ENCODE data around the gene PLCL1. TPM values are rescaled to one million over a fixed set of nuclear protein-coding genes. Genes with fewer than 3 reads are reported as not detected.
A peak's percentile ranks its signal among the peaks of the same experiment; 100 is the strongest.

Gene PLCL1
- total RNA-seq, 1 donor from 2014 or later = 14.3 TPM

DNA sequence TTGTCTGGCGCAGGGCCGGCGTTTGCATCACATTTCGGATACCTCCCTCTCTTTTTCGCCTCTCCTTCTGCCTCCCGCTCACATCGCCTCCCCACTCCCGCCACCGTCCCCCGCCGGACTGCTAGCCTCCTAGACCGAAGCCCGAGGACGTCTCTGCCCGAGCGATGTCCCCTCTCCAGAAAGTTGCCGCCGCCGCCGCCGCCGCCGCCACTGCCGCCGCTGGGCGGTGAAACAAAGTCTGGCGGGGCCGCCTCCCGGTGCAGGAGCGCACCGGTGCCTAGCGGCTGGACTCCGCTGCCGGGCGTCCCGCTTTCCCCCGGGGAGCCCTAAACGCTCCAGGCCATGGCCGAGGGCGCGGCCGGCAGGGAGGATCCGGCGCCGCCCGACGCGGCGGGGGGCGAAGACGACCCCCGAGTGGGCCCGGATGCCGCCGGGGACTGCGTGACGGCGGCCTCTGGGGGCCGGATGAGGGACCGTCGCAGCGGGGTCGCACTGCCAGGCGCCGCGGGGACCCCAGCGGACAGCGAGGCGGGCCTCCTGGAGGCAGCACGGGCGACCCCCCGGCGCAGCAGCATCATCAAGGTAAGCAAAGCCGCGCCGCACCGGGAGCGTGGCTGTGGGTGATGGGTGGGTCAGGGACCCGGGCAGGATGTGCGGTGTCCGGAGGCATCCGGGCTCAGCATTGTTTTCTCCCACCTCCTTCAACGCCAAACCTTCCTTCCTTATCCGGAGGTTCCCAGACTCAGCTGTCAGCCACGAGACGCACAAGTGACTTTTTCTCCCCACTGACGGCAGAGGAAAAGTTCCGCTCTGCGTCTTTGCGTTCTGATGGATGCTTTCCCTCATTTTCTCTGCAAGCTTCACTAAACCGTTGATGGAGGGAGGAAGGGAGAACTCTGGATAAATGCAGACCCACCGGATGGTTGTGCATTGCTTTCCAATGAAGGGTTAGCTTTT is 643 bp downstream of the PLCL1 start:
- Histone ChIP-seq H3K36me3 (no peaks in the 10 kb centered on the region), H3K27ac (peak overlapping the region; percentile 87 to 96), H3K9me3 (no peaks in the 10 kb centered on the region), H3K4me3 (peak overlapping the region; percentile 70 to 99), H3K4me1 (peaks cover 3 to 10% of the 10 kb centered on the region in 2 donors), H3K27me3 (no peaks in the 10 kb centered on the region)
- intact Hi-C loops (cut with DNase I) = loop anchor here (1.0 to 5.0 kb wide), 5 partner anchors 77 to 272 kb away; partner anchors contain the start of gene MARS2
- TF ChIP-seq, protein P1, sequence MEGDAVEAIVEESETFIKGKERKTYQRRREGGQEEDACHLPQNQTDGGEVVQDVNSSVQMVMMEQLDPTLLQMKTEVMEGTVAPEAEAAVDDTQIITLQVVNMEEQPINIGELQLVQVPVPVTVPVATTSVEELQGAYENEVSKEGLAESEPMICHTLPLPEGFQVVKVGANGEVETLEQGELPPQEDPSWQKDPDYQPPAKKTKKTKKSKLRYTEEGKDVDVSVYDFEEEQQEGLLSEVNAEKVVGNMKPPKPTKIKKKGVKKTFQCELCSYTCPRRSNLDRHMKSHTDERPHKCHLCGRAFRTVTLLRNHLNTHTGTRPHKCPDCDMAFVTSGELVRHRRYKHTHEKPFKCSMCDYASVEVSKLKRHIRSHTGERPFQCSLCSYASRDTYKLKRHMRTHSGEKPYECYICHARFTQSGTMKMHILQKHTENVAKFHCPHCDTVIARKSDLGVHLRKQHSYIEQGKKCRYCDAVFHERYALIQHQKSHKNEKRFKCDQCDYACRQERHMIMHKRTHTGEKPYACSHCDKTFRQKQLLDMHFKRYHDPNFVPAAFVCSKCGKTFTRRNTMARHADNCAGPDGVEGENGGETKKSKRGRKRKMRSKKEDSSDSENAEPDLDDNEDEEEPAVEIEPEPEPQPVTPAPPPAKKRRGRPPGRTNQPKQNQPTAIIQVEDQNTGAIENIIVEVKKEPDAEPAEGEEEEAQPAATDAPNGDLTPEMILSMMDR (IDR thresholded peaks at IDR 0.05) = peak in 1 of 3 experiments; percentile 7
- peak in 1 of 2 donors; percentile 71 for DNase-seq (ENCODE audit: low spot score in 2 of 2)

DNA sequence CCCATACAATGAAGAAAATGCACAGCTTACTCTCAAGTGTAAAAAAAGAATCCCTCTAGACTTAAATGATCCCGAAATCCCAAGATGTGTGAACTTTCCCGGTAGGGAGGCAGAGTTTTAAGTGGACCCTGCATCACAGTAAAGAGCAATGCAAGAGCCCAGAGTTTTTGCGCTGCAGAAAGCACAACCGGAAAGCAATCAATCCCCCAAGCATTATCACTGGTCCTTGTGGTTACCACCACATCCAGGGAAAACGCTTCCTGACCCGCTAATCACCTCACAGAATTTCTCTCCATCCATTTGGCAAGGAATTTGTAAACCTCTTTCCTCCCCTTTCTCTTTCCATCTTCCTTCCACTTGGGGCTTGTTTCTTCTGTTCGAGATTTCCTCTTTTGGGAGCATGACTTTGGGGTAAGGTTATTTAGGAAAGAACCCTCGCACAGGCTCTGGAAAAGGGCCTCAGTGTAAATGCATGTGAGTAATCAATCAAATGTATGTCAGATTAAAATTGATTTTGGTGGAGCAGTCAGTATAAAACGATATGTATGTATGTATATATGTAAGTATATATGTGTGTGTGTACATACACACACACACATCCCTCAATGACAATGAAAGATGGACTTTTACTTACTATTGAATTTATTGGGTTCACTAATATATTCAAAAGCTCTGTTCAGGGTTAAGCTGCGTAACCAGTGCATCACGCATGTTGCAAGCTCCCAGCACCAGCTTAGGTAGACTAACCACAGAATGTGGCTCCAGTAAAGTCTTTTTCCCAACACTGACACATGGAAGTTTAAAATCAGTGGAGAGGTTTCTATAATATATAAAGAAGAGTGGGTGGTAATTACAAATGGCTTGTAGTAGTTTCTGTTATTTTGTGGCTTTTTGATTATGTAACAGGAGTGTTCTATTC is 1.6 kb downstream of the PLCL1 start:
- Histone ChIP-seq H3K9me3 (no peaks in the 10 kb centered on the region), H3K4me3 (peak overlapping the region; percentile 70 to 99), H3K36me3 (no peaks in the 10 kb centered on the region), H3K4me1 (peaks cover 3 to 10% of the 10 kb centered on the region in 2 donors), H3K27me3 (no peaks in the 10 kb centered on the region), H3K27ac (peak overlapping the region; percentile 87 to 96)
- intact Hi-C loops (cut with DNase I) = loop anchor here (2.0 kb wide), 1 partner anchor 271 kb away; no protein-coding TSS in a partner anchor
- TF ChIP-seq, protein P1 (IDR thresholded peaks at IDR 0.05) = no peak
- no peak for DNase-seq (ENCODE audit: low spot score in 2 of 2)

DNA sequence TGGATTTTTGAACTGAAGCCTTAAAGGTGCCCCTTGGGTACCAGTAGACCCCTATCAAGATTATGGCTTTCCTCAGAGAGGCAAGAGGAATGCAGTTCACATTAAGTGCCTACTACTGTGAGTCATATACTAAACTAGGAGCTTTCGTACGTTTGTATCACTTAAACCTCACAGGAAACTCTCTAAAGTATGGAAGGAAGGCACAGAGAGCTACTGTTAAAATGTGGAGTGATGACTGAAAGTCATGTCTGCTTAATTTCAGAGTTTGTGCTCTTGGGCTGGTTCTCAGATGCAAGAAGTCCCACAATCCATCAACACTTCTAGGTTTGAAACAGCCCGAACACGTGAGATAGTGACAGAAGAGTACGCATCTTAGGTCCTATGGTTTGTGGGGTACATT is 4.7 kb downstream of the PLCL1 start:
- intact Hi-C loops (cut with DNase I) = no loop called here
- Histone ChIP-seq H3K27ac (peak overlapping the region; percentile 5 to 59), H3K4me3 (no peak overlapping the region)

DNA sequence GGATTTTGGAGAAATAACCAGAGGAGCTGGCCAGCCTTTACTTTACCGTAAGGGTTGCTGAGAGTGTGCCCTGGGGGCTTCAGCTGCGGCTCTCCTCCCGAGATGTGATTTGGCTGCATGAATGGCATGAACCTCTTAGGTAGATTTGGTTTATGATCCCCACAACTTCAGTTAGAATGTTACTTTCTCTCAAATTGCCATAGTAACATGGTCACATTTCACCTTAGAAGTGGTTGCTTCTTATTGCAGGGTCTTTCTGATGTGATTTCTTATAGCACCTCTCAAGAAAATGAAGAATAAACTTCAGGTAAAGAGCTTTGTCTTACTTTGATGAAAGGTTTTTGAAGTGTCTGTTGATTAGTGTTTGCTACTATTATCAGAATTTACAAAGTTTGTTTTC is 5.6 kb downstream of the PLCL1 start:
- Histone ChIP-seq H3K4me3 (no peak overlapping the region), H3K36me3 (no peaks in the 10 kb centered on the region), H3K9me3 (no peaks in the 10 kb centered on the region), H3K27ac (peak overlapping the region in 1 of 2 donors; percentile 59), H3K27me3 (no peaks in the 10 kb centered on the region), H3K4me1 (peaks cover 3 to 9% of the 10 kb centered on the region in 2 donors)
- intact Hi-C loops (cut with DNase I) = no loop called here
- no peak for DNase-seq (ENCODE audit: low spot score in 2 of 2)
- TF ChIP-seq, protein P1 (IDR thresholded peaks at IDR 0.05) = no peak

More for the DNA sequence above, 4.7 kb downstream of the PLCL1 start:
- TF ChIP-seq, protein P1 (IDR thresholded peaks at IDR 0.05) = no peak
- Histone ChIP-seq H3K36me3 (no peaks in the 10 kb centered on the region), H3K9me3 (no peaks in the 10 kb centered on the region), H3K4me1 (peaks cover 3 to 6% of the 10 kb centered on the region in 2 donors), H3K27me3 (no peaks in the 10 kb centered on the region)
- no peak for DNase-seq (ENCODE audit: low spot score in 2 of 2)

DNA sequence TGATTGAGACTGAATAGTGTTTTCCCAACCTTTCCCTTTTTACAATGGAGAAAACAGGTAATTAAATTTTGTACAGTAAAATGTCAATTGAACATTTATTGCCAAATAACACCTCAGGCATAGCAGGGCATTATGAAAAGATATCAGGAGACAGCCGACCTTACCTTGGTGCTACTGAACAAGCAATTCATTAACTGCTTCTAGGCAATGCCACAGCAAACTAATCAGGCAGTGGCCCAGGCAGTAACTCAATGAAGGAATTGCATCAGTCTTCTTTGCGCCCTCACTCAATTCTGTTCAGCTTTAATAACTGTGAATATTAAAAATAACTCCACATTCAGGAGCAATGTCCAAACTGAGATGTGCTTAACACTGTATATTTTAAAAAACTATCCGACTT is 6.1 kb downstream of the PLCL1 start:
- intact Hi-C loops (cut with DNase I) = no loop called here
- TF ChIP-seq, protein P1 (IDR thresholded peaks at IDR 0.05) = no peak
- no peak for DNase-seq (ENCODE audit: low spot score in 2 of 2)
- Histone ChIP-seq H3K36me3 (no peaks in the 10 kb centered on the region), H3K27me3 (no peaks in the 10 kb centered on the region), H3K4me1 (peaks cover 3 to 9% of the 10 kb centered on the region in 2 donors), H3K9me3 (no peaks in the 10 kb centered on the region), H3K27ac (no peak overlapping the region), H3K4me3 (no peak overlapping the region)
